Measurements from ENCODE around the gene UVRAG.

DNA sequence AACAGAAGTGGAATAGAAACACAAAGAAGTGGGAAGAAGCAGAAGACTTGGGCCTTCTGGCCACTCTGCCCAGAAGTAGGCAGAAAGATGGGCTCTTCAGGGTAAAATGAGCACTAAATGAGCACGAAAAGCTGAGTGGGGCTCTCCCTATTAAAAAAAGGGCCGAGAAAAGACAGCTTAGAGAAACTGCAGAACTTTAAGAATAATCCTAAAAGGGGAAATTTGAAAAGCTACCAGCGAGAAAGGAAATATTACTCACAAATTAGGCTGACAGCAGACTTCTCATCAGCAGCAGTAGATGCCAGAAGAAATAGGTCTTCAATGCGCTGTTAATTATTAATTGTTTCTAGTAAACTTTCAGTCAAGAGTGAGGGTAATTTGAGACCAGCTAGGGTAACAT lies 78.2 kb downstream of the UVRAG start:
- TF ChIP-seq, protein P1, sequence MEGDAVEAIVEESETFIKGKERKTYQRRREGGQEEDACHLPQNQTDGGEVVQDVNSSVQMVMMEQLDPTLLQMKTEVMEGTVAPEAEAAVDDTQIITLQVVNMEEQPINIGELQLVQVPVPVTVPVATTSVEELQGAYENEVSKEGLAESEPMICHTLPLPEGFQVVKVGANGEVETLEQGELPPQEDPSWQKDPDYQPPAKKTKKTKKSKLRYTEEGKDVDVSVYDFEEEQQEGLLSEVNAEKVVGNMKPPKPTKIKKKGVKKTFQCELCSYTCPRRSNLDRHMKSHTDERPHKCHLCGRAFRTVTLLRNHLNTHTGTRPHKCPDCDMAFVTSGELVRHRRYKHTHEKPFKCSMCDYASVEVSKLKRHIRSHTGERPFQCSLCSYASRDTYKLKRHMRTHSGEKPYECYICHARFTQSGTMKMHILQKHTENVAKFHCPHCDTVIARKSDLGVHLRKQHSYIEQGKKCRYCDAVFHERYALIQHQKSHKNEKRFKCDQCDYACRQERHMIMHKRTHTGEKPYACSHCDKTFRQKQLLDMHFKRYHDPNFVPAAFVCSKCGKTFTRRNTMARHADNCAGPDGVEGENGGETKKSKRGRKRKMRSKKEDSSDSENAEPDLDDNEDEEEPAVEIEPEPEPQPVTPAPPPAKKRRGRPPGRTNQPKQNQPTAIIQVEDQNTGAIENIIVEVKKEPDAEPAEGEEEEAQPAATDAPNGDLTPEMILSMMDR (IDR thresholded peaks at IDR 0.05; ENCODE audit: low read depth, low read length, missing input control) = no peak
- no peak for TF ChIP-seq ATF3 (IDR thresholded peaks at IDR 0.05)
- TF ChIP-seq, protein P2, sequence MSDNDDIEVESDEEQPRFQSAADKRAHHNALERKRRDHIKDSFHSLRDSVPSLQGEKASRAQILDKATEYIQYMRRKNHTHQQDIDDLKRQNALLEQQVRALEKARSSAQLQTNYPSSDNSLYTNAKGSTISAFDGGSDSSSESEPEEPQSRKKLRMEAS (IDR thresholded peaks at IDR 0.05) = no peak
- TF ChIP-seq REST (IDR thresholded peaks at IDR 0.05) = no peak
- TF ChIP-seq FOXA1 (IDR thresholded peaks at IDR 0.05) = no peak
- TF ChIP-seq RXRA (IDR thresholded peaks at IDR 0.05) = no peak
- no peak for TF ChIP-seq RAD21 (IDR thresholded peaks at IDR 0.05)
- no peak for TF ChIP-seq GABPA (IDR thresholded peaks at IDR 0.05 in 1 of 2, conservative IDR thresholded peaks at IDR 0.05 in 1 of 2)
- no peak for TF ChIP-seq EGR1 (IDR thresholded peaks at IDR 0.05; ENCODE audit: low read depth in 2 of 2)
- no peak for TF ChIP-seq JUND (IDR thresholded peaks at IDR 0.05)
